Measurements from ENCODE around the gene DPYSL4.
"Not testable (repeated sequence)": the region's sequence is repeated elsewhere in the genome, so short reads cannot be mapped to it uniquely, and the experiment has no call there.

DPYSL4 gene

GRCh38 chr10:132216441-132216840, 29.7 kb downstream of the DPYSL4 start:
- H3K9me3 ChIP-seq (ENCODE audit: control insufficient read depth, insufficient read depth, low read length) = peaks cover 22% of the 10 kb centered on the region

GRCh38 chr10:132219486-132219885, 32.7 kb downstream of the DPYSL4 start:
- Histone ChIP-seq H3K4me3 (ENCODE audit: low read depth, low read length) (no peak overlapping the region), H3K9me3 (ENCODE audit: control insufficient read depth, insufficient read depth, low read length) (peaks cover 22% of the 10 kb centered on the region), H3K36me3 (ENCODE audit: control insufficient read depth, insufficient read depth, low read length) (no peaks in the 10 kb centered on the region), H3K4me1 (ENCODE audit: control insufficient read depth, insufficient read depth, low read length) (no peaks in the 10 kb centered on the region), H3K27ac (ENCODE audit: low read depth, low read length) (no peak overlapping the region), H3K27me3 (ENCODE audit: control insufficient read depth, insufficient read depth, low read length) (no peaks in the 10 kb centered on the region), H3K9ac (ENCODE audit: low read depth, low read length) (no peak overlapping the region)

More at GRCh38 chr10:132216441-132216840, 29.7 kb downstream of the DPYSL4 start:
- H3K9ac ChIP-seq (ENCODE audit: low read depth, low read length); H3K27ac ChIP-seq (ENCODE audit: low read depth, low read length); H3K4me1 ChIP-seq (ENCODE audit: control insufficient read depth, insufficient read depth, low read length); H3K4me3 ChIP-seq (ENCODE audit: low read depth, low read length); H3K36me3 ChIP-seq (ENCODE audit: control insufficient read depth, insufficient read depth, low read length); H3K27me3 ChIP-seq (ENCODE audit: control insufficient read depth, insufficient read depth, low read length): not testable (repeated sequence)

- H3K27ac ChIP-seq (ENCODE audit: low read depth, low read length) = no peak overlapping the region
- H3K9me3 ChIP-seq (ENCODE audit: control insufficient read depth, insufficient read depth, low read length) = peaks cover 22% of the 10 kb centered on the region
- H3K9ac ChIP-seq (ENCODE audit: low read depth, low read length) = no peak overlapping the region
- no peaks in the 10 kb centered on the region for H3K27me3 ChIP-seq (ENCODE audit: control insufficient read depth, insufficient read depth, low read length)
- no peaks in the 10 kb centered on the region for H3K36me3 ChIP-seq (ENCODE audit: control insufficient read depth, insufficient read depth, low read length)
- no peaks in the 10 kb centered on the region for H3K4me1 ChIP-seq (ENCODE audit: control insufficient read depth, insufficient read depth, low read length)
- H3K4me3 ChIP-seq (ENCODE audit: low read depth, low read length) = no peak overlapping the region
Measured at GRCh38 chr10:132220061-132220460, 33.3 kb downstream of the DPYSL4 start.

GRCh38 chr10:132220996-132221395, 34.2 kb downstream of the DPYSL4 start:
- not testable (repeated sequence) for H3K4me1 ChIP-seq (ENCODE audit: control insufficient read depth, insufficient read depth, low read length); H3K9ac ChIP-seq (ENCODE audit: low read depth, low read length); H3K27ac ChIP-seq (ENCODE audit: low read depth, low read length); H3K36me3 ChIP-seq (ENCODE audit: control insufficient read depth, insufficient read depth, low read length); H3K4me3 ChIP-seq (ENCODE audit: low read depth, low read length); H3K27me3 ChIP-seq (ENCODE audit: control insufficient read depth, insufficient read depth, low read length)
- peaks cover 22% of the 10 kb centered on the region for H3K9me3 ChIP-seq (ENCODE audit: control insufficient read depth, insufficient read depth, low read length)

GRCh38 chr10:132222726-132223125, 36.0 kb downstream of the DPYSL4 start:
- no peak overlapping the region for H3K9ac ChIP-seq (ENCODE audit: low read depth, low read length)
- no peak overlapping the region for H3K4me3 ChIP-seq (ENCODE audit: low read depth, low read length)
- no peaks in the 10 kb centered on the region for H3K4me1 ChIP-seq (ENCODE audit: control insufficient read depth, insufficient read depth, low read length)
- peaks cover 8% of the 10 kb centered on the region for H3K9me3 ChIP-seq (ENCODE audit: control insufficient read depth, insufficient read depth, low read length)
- H3K36me3 ChIP-seq (ENCODE audit: control insufficient read depth, insufficient read depth, low read length) = no peaks in the 10 kb centered on the region
- no peak overlapping the region for H3K27ac ChIP-seq (ENCODE audit: low read depth, low read length)
- no peaks in the 10 kb centered on the region for H3K27me3 ChIP-seq (ENCODE audit: control insufficient read depth, insufficient read depth, low read length)

GRCh38 chr10:132223156-132223590, 36.4 kb downstream of the DPYSL4 start:
- Histone ChIP-seq H3K9ac (ENCODE audit: low read depth, low read length) (no peak overlapping the region), H3K36me3 (ENCODE audit: control insufficient read depth, insufficient read depth, low read length) (no peaks in the 10 kb centered on the region), H3K4me1 (ENCODE audit: control insufficient read depth, insufficient read depth, low read length) (no peaks in the 10 kb centered on the region), H3K27me3 (ENCODE audit: control insufficient read depth, insufficient read depth, low read length) (no peaks in the 10 kb centered on the region), H3K27ac (ENCODE audit: low read depth, low read length) (no peak overlapping the region), H3K4me3 (ENCODE audit: low read depth, low read length) (no peak overlapping the region), H3K9me3 (ENCODE audit: control insufficient read depth, insufficient read depth, low read length) (peaks cover 4% of the 10 kb centered on the region; the same call in 1 of the 2 replicates)

GRCh38 chr10:132223611-132224342, 37.0 kb downstream of the DPYSL4 start:
- H3K27ac ChIP-seq (ENCODE audit: low read depth, low read length) = no peak overlapping the region
- H3K4me1 ChIP-seq (ENCODE audit: control insufficient read depth, insufficient read depth, low read length) = no peaks in the 10 kb centered on the region
- no peaks in the 10 kb centered on the region for H3K36me3 ChIP-seq (ENCODE audit: control insufficient read depth, insufficient read depth, low read length)
- no peak overlapping the region for H3K4me3 ChIP-seq (ENCODE audit: low read depth, low read length)
- H3K27me3 ChIP-seq (ENCODE audit: control insufficient read depth, insufficient read depth, low read length) = no peaks in the 10 kb centered on the region
- H3K9ac ChIP-seq (ENCODE audit: low read depth, low read length) = no peak overlapping the region
- H3K9me3 ChIP-seq (ENCODE audit: control insufficient read depth, insufficient read depth, low read length) = no peaks in the 10 kb centered on the region

- Histone ChIP-seq H3K36me3 (ENCODE audit: control insufficient read depth, insufficient read depth, low read length) (no peaks in the 10 kb centered on the region), H3K27me3 (ENCODE audit: control insufficient read depth, insufficient read depth, low read length) (no peaks in the 10 kb centered on the region), H3K9ac (ENCODE audit: low read depth, low read length) (no peak overlapping the region), H3K4me3 (ENCODE audit: low read depth, low read length) (no peak overlapping the region), H3K27ac (ENCODE audit: low read depth, low read length) (no peak overlapping the region), H3K4me1 (ENCODE audit: control insufficient read depth, insufficient read depth, low read length) (no peaks in the 10 kb centered on the region; the same call in 1 of the 2 replicates), H3K9me3 (ENCODE audit: control insufficient read depth, insufficient read depth, low read length) (no peaks in the 10 kb centered on the region)
Measured at GRCh38 chr10:132224343-132225072, 37.8 kb downstream of the DPYSL4 start.

- no peaks in the 10 kb centered on the region; the same call in 1 of the 2 replicates for H3K4me1 ChIP-seq (ENCODE audit: control insufficient read depth, insufficient read depth, low read length)
- H3K9ac ChIP-seq (ENCODE audit: low read depth, low read length) = no peak overlapping the region
- H3K9me3 ChIP-seq (ENCODE audit: control insufficient read depth, insufficient read depth, low read length) = no peaks in the 10 kb centered on the region
- H3K27me3 ChIP-seq (ENCODE audit: control insufficient read depth, insufficient read depth, low read length) = no peaks in the 10 kb centered on the region
- H3K36me3 ChIP-seq (ENCODE audit: control insufficient read depth, insufficient read depth, low read length) = no peaks in the 10 kb centered on the region
- H3K4me3 ChIP-seq (ENCODE audit: low read depth, low read length) = no peak overlapping the region
- no peak overlapping the region for H3K27ac ChIP-seq (ENCODE audit: low read depth, low read length)
Measured at GRCh38 chr10:132225073-132225848, 38.5 kb downstream of the DPYSL4 start.

GRCh38 chr10:132225849-132226205, 39.1 kb downstream of the DPYSL4 start:
- Histone ChIP-seq H3K36me3 (ENCODE audit: control insufficient read depth, insufficient read depth, low read length) (no peaks in the 10 kb centered on the region), H3K27ac (ENCODE audit: low read depth, low read length) (no peak overlapping the region), H3K27me3 (ENCODE audit: control insufficient read depth, insufficient read depth, low read length) (no peaks in the 10 kb centered on the region), H3K4me3 (ENCODE audit: low read depth, low read length) (no peak overlapping the region), H3K9ac (ENCODE audit: low read depth, low read length) (no peak overlapping the region), H3K9me3 (ENCODE audit: control insufficient read depth, insufficient read depth, low read length) (no peaks in the 10 kb centered on the region), H3K4me1 (ENCODE audit: control insufficient read depth, insufficient read depth, low read length) (no peaks in the 10 kb centered on the region; the same call in 1 of the 2 replicates)
